PC-3 (cell line): ENCODE data around the gene GATA6. TPM values are rescaled to one million over a fixed set of nuclear protein-coding genes. Genes with fewer than 3 reads are reported as not detected.

Experiments
- ATAC-seq: fragments of 200-7000 bp; cut with Tn5 transposase; 2 replicates; pipeline ENCODE4 v1.9.1; 2020; ENCODE audit warnings: mild to moderate bottlenecking, moderate library complexity
- BruUV-seq: library from RNA; stranded (reverse); fragments of 400-500 nt; replicated peaks from 2 replicates; lab custom pipeline; 2021; lab: Mats Ljungman, UMichigan
- CTCF ChIA-PET: fragments of 300-600 bp; sonication (Branson Sonifier 250); formaldehyde crosslinking; loops from one replicate; lab custom pipeline; 2022; ENCODE audit warnings: antibody characterized with exemption; lab: Charles Lee
- POLR2A ChIA-PET: fragments of 300-600 bp; sonication (Branson Sonifier 250); formaldehyde crosslinking; loops from one replicate; lab custom pipeline; 2022; ENCODE audit warnings: antibody characterized with exemption; ENCODE audit not compliant: unreplicated experiment; lab: Charles Lee
- DNase-seq: peaks from one replicate; pipeline ENCODE4 v3.0.0-alpha.2; 2015
- H2AFZ ChIP-seq: fragments of 300-600 bp; sonication (generic); 2 replicates; pipeline ENCODE4 v1.6.0; 2016; ENCODE audit warnings: antibody characterized with exemption, low read length
- H3F3A ChIP-seq: fragments of 300-600 bp; sonication (generic); one replicate; pipeline ENCODE4 v1.6.0; 2017; ENCODE audit warnings: antibody characterized with exemption, low read length, control low read depth, mild to moderate bottlenecking; ENCODE audit not compliant: unreplicated experiment
- H3K27ac ChIP-seq: fragments of 300-600 bp; sonication (generic); 2 replicates; pipeline ENCODE4 v1.5.1; 2016; ENCODE audit warnings: mild to moderate bottlenecking, low read length
- H3K27me3 ChIP-seq: fragments of 300-600 bp; sonication (generic); 2 replicates; pipeline ENCODE4 v1.6.1; 2016; ENCODE audit warnings: low read length, mixed read lengths
- H3K36me3 ChIP-seq: fragments of 300-600 bp; sonication (generic); 2 replicates; pipeline ENCODE4 v1.6.1; 2016; ENCODE audit warnings: low read depth, mixed run types, low read length, mixed read lengths
- H3K4me1 ChIP-seq: fragments of 300-600 bp; sonication (generic); 2 replicates; pipeline ENCODE4 v1.5.1; 2016; ENCODE audit warnings: low read length; ENCODE audit not compliant: insufficient read depth
- H3K4me2 ChIP-seq: fragments of 300-600 bp; sonication (generic); 2 replicates; pipeline ENCODE4 v1.6.0; 2016; ENCODE audit warnings: low read length
- H3K4me3 ChIP-seq: fragments of 300-600 bp; sonication (generic); 2 replicates; pipeline ENCODE4 v1.5.1; 2016; ENCODE audit warnings: mild to moderate bottlenecking, low read length, mixed read lengths
- H3K79me2 ChIP-seq: fragments of 300-600 bp; sonication (generic); 2 replicates; pipeline ENCODE4 v1.6.1; 2017; ENCODE audit warnings: low read length, mixed read lengths
- H3K9ac ChIP-seq: fragments of 300-600 bp; sonication (generic); 2 replicates; pipeline ENCODE4 v1.6.0; 2016; ENCODE audit warnings: mild to moderate bottlenecking, low read length
- H3K9me2 ChIP-seq: fragments of 300-600 bp; sonication (generic); replicated peaks from 2 replicates; pipeline ENCODE4 v1.6.1; 2016; ENCODE audit warnings: mixed run types, low read length, mixed read lengths
- H3K9me3 ChIP-seq: fragments of 300-600 bp; sonication (generic); 2 replicates; pipeline ENCODE4 v1.6.1; 2016; ENCODE audit warnings: low read length, mixed read lengths
- H4K20me1 ChIP-seq: fragments of 300-600 bp; sonication (generic); 2 replicates; pipeline ENCODE4 v1.6.1; 2016; ENCODE audit warnings: low read length, mixed read lengths
- EZH2 ChIP-seq: fragments of 300-600 bp; sonication (generic); IDR thresholded peaks from one replicate; pipeline ENCODE4 v1.6.1; 2017; ENCODE audit warnings: antibody characterized with exemption, mild to moderate bottlenecking, low read length; ENCODE audit not compliant: unreplicated experiment
- EZH2phosphoT487 ChIP-seq: fragments of 300-600 bp; sonication (generic); IDR thresholded peaks from 2 replicates; pipeline ENCODE4 v1.6.1; 2018; ENCODE audit warnings: mild to moderate bottlenecking, antibody characterized with exemption, low read length, borderline replicate concordance
- intact Hi-C: fragments of 100-400 bp; cut with micrococcal nuclease; formaldehyde crosslinking; loops from 2 replicates; pipeline ENCODE4 v1.9.0; 2023
- total RNA-seq: library from RNA; depleted of rRNA; stranded (reverse); fragments of >200 nt; gene quantifications from 2 replicates; pipeline ENCODE4 v1.2.3, GENCODE V29; 2014
- TF ChIP-seq, protein P1 (sequence below): fragments of 300-600 bp; sonication (generic); conservative IDR thresholded peaks from 2 replicates; pipeline ENCODE4 v1.5.1; 2017; ENCODE audit warnings: antibody characterized with exemption, low read depth, mild to moderate bottlenecking, low read length

The GATA6 gene
- total RNA-seq, 1 experiment from 2014 or later = 19.4 TPM

DNA sequence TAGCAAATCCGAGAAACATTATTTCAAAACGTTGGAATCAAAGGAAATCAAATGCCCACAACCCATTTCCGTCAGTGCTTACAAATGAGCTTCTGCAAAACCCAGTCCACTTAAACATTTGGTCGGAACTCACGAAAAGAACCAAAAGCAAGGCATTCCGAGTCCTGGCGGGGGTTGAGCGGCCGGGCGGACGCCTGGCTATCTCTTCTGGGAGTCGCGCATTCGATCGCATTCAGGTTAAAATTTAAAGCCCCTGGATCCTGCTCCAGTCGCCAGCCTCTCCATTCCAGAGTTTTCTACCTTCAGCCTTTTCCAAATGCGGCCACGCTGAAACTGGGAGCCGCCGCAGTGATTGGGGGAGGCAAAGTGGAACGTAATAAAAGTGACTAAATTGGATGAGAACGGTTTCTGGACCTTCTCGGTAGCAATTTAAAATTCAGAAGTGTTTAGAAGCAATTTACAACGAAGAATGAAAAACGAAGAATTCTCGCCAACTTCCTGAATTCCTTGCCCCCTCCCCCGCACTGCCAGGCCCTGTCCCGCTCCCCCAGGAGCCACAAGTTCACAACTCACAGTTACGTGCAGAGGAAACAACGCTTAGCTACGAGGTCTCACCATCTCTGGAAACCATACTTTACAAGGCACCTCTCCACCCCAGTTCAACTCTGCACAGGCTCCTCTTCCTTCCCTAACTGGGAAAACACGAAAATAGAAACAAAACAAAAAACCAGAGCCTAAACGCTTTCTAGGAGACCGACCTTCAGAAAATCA, 1.7 kb upstream of the GATA6 start:
- intact Hi-C loops = loop anchor here (2.0 to 5.0 kb wide), 5 partner anchors 135 to 255 kb away; no protein-coding TSS in a partner anchor
- ATAC-seq (no peak), DNase-seq (no peak)
- H3K4me1 ChIP-seq = peaks cover 4% of the 10 kb centered on the region; the same call in 1 of the 2 replicates
- peaks cover 6% of the 10 kb centered on the region for H3K27me3 ChIP-seq
- BruUV-seq = TSS peak; percentile 24
- H3K9me2 ChIP-seq = no peaks in the 10 kb centered on the region
- H4K20me1 ChIP-seq = peaks cover 7% of the 10 kb centered on the region; the same call in 1 of the 2 replicates
- peak overlapping the region; percentile 85 for H2AFZ ChIP-seq
- H3K79me2 ChIP-seq = peaks cover 26% of the 10 kb centered on the region
- H3F3A ChIP-seq = no peaks in the 10 kb centered on the region
- POLR2A ChIA-PET = no interaction called here
- H3K9me3 ChIP-seq = no peaks in the 10 kb centered on the region
- H3K27ac ChIP-seq = no peak overlapping the region
- no peaks in the 10 kb centered on the region for H3K36me3 ChIP-seq
- peak overlapping the region; percentile 100 for H3K4me3 ChIP-seq
- no peak for TF ChIP-seq EZH2phosphoT487
- no peak for TF ChIP-seq EZH2
- TF ChIP-seq, protein P1, sequence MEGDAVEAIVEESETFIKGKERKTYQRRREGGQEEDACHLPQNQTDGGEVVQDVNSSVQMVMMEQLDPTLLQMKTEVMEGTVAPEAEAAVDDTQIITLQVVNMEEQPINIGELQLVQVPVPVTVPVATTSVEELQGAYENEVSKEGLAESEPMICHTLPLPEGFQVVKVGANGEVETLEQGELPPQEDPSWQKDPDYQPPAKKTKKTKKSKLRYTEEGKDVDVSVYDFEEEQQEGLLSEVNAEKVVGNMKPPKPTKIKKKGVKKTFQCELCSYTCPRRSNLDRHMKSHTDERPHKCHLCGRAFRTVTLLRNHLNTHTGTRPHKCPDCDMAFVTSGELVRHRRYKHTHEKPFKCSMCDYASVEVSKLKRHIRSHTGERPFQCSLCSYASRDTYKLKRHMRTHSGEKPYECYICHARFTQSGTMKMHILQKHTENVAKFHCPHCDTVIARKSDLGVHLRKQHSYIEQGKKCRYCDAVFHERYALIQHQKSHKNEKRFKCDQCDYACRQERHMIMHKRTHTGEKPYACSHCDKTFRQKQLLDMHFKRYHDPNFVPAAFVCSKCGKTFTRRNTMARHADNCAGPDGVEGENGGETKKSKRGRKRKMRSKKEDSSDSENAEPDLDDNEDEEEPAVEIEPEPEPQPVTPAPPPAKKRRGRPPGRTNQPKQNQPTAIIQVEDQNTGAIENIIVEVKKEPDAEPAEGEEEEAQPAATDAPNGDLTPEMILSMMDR = no peak
- H3K4me2 ChIP-seq = peak overlapping the region; percentile 100
- CTCF ChIA-PET = interaction anchor here (0.5 kb wide), 1 partner anchor 202 kb away, joined by 3 read pairs; no protein-coding TSS in a partner anchor
- no peak overlapping the region for H3K9ac ChIP-seq

DNA sequence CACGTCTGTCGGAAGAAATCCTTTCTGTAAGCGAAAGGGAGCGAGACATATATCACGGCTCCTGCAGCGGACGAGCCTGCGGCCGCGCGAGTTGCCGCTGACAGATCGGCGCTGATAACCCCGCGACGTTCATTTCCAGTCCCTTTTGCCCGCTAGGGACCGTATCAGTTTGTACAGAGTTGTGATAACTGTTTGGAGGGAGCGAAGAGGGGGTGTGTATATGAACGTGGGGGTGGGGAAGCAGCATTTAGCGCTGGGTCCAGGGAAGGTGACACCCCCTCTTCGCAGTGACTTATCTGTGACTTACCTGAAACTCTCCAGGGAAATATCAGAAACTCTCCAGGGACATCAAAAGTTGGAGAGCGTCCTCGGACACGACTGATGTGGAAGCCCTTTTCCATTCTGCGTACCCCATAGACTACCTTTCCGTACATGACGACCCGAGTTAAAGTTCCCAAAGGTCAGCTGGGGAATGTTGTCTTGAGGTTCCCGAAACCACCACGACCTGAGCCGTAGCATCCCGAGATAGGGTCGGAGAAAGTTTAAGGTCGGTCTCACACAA, 948 bp upstream of the GATA6 start:
- Histone ChIP-seq H3K4me3 (peak overlapping the region; percentile 100), H3K4me1 (peaks cover 12% of the 10 kb centered on the region), H3K27me3 (peaks cover 6% of the 10 kb centered on the region), H3F3A (no peaks in the 10 kb centered on the region), H3K36me3 (no peaks in the 10 kb centered on the region), H3K9me2 (no peaks in the 10 kb centered on the region), H3K9ac (peak overlapping the region; percentile 28; the same call in 1 of the 2 replicates), H3K9me3 (no peaks in the 10 kb centered on the region), H3K27ac (no peak overlapping the region), H4K20me1 (peaks cover 14% of the 10 kb centered on the region; the same call in 1 of the 2 replicates), H3K79me2 (peaks cover 34% of the 10 kb centered on the region), H3K4me2 (peak overlapping the region; percentile 100), H2AFZ (peak overlapping the region; percentile 85)
- DNase-seq (peak; percentile 41), ATAC-seq (peak; percentile 10)
- no peak for TF ChIP-seq EZH2
- TF ChIP-seq, protein P1 = 0 out of 2 replicates have a peak, but pooled peaks have one; percentile 14
- TF ChIP-seq EZH2phosphoT487 = no peak
- ChIA-PET POLR2A (no interaction called here), CTCF (no interaction called here)
- intact Hi-C loops = loop anchor here (2.0 to 5.0 kb wide), 5 partner anchors 136 to 256 kb away; no protein-coding TSS in a partner anchor
- BruUV-seq = no TSS peak
